PC-3 (cell line): ENCODE measurements around the gene DNAH17. TPM values are rescaled to one million over a fixed set of nuclear protein-coding genes. Genes with fewer than 3 reads are reported as not detected.

Experiments used
- ATAC-seq: fragments of 200-7000 bp; cut with Tn5 transposase; 2 replicates; pipeline ENCODE4 v1.9.1; 2020; ENCODE audit warnings: mild to moderate bottlenecking, moderate library complexity
- BruUV-seq: library from RNA; stranded (reverse); fragments of 400-500 nt; replicated peaks from 2 replicates; lab custom pipeline; 2021; lab: Mats Ljungman, UMichigan
- CTCF ChIA-PET: fragments of 300-600 bp; sonication (Branson Sonifier 250); formaldehyde crosslinking; loops from one replicate; lab custom pipeline; 2022; ENCODE audit warnings: antibody characterized with exemption; lab: Charles Lee
- POLR2A ChIA-PET: fragments of 300-600 bp; sonication (Branson Sonifier 250); formaldehyde crosslinking; loops from one replicate; lab custom pipeline; 2022; ENCODE audit warnings: antibody characterized with exemption; ENCODE audit not compliant: unreplicated experiment; lab: Charles Lee
- DNase-seq: peaks from one replicate; pipeline ENCODE4 v3.0.0-alpha.2; 2015
- H2AFZ ChIP-seq: fragments of 300-600 bp; sonication (generic); 2 replicates; pipeline ENCODE4 v1.6.0; 2016; ENCODE audit warnings: antibody characterized with exemption, low read length
- H3F3A ChIP-seq: fragments of 300-600 bp; sonication (generic); one replicate; pipeline ENCODE4 v1.6.0; 2017; ENCODE audit warnings: antibody characterized with exemption, low read length, control low read depth, mild to moderate bottlenecking; ENCODE audit not compliant: unreplicated experiment
- H3K27ac ChIP-seq: fragments of 300-600 bp; sonication (generic); 2 replicates; pipeline ENCODE4 v1.5.1; 2016; ENCODE audit warnings: mild to moderate bottlenecking, low read length
- H3K27me3 ChIP-seq: fragments of 300-600 bp; sonication (generic); 2 replicates; pipeline ENCODE4 v1.6.1; 2016; ENCODE audit warnings: low read length, mixed read lengths
- H3K36me3 ChIP-seq: fragments of 300-600 bp; sonication (generic); 2 replicates; pipeline ENCODE4 v1.6.1; 2016; ENCODE audit warnings: low read depth, mixed run types, low read length, mixed read lengths
- H3K4me1 ChIP-seq: fragments of 300-600 bp; sonication (generic); 2 replicates; pipeline ENCODE4 v1.5.1; 2016; ENCODE audit warnings: low read length; ENCODE audit not compliant: insufficient read depth
- H3K4me2 ChIP-seq: fragments of 300-600 bp; sonication (generic); 2 replicates; pipeline ENCODE4 v1.6.0; 2016; ENCODE audit warnings: low read length
- H3K4me3 ChIP-seq: fragments of 300-600 bp; sonication (generic); 2 replicates; pipeline ENCODE4 v1.5.1; 2016; ENCODE audit warnings: mild to moderate bottlenecking, low read length, mixed read lengths
- H3K79me2 ChIP-seq: fragments of 300-600 bp; sonication (generic); 2 replicates; pipeline ENCODE4 v1.6.1; 2017; ENCODE audit warnings: low read length, mixed read lengths
- H3K9ac ChIP-seq: fragments of 300-600 bp; sonication (generic); 2 replicates; pipeline ENCODE4 v1.6.0; 2016; ENCODE audit warnings: mild to moderate bottlenecking, low read length
- H3K9me2 ChIP-seq: fragments of 300-600 bp; sonication (generic); replicated peaks from 2 replicates; pipeline ENCODE4 v1.6.1; 2016; ENCODE audit warnings: mixed run types, low read length, mixed read lengths
- H3K9me3 ChIP-seq: fragments of 300-600 bp; sonication (generic); 2 replicates; pipeline ENCODE4 v1.6.1; 2016; ENCODE audit warnings: low read length, mixed read lengths
- H4K20me1 ChIP-seq: fragments of 300-600 bp; sonication (generic); 2 replicates; pipeline ENCODE4 v1.6.1; 2016; ENCODE audit warnings: low read length, mixed read lengths
- EZH2 ChIP-seq: fragments of 300-600 bp; sonication (generic); IDR thresholded peaks from one replicate; pipeline ENCODE4 v1.6.1; 2017; ENCODE audit warnings: antibody characterized with exemption, mild to moderate bottlenecking, low read length; ENCODE audit not compliant: unreplicated experiment
- EZH2phosphoT487 ChIP-seq: fragments of 300-600 bp; sonication (generic); IDR thresholded peaks from 2 replicates; pipeline ENCODE4 v1.6.1; 2018; ENCODE audit warnings: mild to moderate bottlenecking, antibody characterized with exemption, low read length, borderline replicate concordance
- intact Hi-C: fragments of 100-400 bp; cut with micrococcal nuclease; formaldehyde crosslinking; loops from 2 replicates; pipeline ENCODE4 v1.9.0; 2023
- total RNA-seq: library from RNA; depleted of rRNA; stranded (reverse); fragments of >200 nt; gene quantifications from 2 replicates; pipeline ENCODE4 v1.2.3, GENCODE V29; 2014
- TF ChIP-seq, protein P1 (sequence below): fragments of 300-600 bp; sonication (generic); conservative IDR thresholded peaks from 2 replicates; pipeline ENCODE4 v1.5.1; 2017; ENCODE audit warnings: antibody characterized with exemption, low read depth, mild to moderate bottlenecking, low read length

The DNAH17 gene
- total RNA-seq, 1 experiment from 2014 or later, result 0.04 TPM

DNA sequence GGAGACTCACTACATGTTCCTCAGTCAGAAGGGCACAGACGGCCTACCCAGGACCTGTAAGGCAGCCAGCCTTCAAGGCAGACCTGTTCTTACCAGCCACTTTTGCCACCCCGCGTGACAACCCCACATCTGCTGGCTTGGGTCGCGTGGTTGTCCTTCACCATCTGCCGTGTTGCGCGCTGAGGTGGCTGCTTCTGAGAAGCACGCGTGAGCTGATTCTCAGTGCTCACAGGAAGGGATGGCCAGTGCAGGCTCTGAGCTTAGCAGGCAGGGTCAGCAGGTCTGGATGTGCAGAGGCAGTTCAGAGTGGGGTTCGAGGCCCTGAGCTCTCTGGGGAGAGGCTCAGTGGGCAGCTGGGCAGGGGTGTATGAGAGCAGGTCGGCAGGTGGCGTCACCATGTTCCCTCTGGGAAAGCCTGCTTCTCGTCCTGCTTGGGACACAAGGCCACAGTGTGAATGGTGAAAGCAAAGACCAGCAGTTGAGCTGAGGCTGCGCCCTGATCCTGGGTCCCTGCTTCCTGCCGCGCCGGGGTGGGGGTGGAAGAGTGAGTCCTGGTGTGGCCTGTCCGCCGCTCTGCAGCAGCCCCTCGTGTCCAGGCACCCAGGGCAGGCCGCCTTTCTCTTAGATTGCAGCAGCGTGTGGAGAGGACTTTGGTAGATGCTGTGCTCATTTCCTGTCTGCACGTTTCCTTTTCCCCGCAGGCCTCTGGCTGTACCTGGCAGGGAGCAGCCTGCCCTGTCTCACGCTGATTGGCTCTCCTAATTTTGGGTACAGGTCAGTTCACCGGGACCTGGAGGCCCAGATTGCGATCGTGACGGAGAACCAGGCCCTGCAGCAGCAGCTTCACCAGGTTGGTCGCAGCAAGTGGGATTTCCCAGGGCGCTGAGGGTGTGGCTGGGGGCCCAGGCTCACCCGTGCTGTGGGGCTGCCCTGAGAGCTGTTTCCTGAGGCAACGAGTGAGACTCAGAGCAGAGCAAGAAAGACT is 162.7 kb downstream of the DNAH17 start:
- Histone ChIP-seq H3K27me3 (no peaks in the 10 kb centered on the region), H3K79me2 (peaks cover 28% of the 10 kb centered on the region), H3K9me2 (no peaks in the 10 kb centered on the region), H4K20me1 (peaks cover 8% of the 10 kb centered on the region; the same call in 1 of the 2 replicates), H3K9me3 (no peaks in the 10 kb centered on the region), H3K4me2 (no peak overlapping the region), H2AFZ (no peak overlapping the region), H3K4me1 (no peaks in the 10 kb centered on the region), H3K9ac (no peak overlapping the region), H3K4me3 (no peak overlapping the region), H3K27ac (no peak overlapping the region), H3F3A (no peaks in the 10 kb centered on the region), H3K36me3 (peaks cover 19% of the 10 kb centered on the region; the same call in 1 of the 2 replicates)
- ChIA-PET POLR2A (no interaction called here), CTCF (no interaction called here)
- intact Hi-C loops, result no loop called here
- no peak for TF ChIP-seq EZH2
- TF ChIP-seq, protein P1, sequence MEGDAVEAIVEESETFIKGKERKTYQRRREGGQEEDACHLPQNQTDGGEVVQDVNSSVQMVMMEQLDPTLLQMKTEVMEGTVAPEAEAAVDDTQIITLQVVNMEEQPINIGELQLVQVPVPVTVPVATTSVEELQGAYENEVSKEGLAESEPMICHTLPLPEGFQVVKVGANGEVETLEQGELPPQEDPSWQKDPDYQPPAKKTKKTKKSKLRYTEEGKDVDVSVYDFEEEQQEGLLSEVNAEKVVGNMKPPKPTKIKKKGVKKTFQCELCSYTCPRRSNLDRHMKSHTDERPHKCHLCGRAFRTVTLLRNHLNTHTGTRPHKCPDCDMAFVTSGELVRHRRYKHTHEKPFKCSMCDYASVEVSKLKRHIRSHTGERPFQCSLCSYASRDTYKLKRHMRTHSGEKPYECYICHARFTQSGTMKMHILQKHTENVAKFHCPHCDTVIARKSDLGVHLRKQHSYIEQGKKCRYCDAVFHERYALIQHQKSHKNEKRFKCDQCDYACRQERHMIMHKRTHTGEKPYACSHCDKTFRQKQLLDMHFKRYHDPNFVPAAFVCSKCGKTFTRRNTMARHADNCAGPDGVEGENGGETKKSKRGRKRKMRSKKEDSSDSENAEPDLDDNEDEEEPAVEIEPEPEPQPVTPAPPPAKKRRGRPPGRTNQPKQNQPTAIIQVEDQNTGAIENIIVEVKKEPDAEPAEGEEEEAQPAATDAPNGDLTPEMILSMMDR, result no peak
- TF ChIP-seq EZH2phosphoT487, result no peak
- no peak for DNase-seq
- no TSS peak for BruUV-seq
- ATAC-seq, result no peak

DNA sequence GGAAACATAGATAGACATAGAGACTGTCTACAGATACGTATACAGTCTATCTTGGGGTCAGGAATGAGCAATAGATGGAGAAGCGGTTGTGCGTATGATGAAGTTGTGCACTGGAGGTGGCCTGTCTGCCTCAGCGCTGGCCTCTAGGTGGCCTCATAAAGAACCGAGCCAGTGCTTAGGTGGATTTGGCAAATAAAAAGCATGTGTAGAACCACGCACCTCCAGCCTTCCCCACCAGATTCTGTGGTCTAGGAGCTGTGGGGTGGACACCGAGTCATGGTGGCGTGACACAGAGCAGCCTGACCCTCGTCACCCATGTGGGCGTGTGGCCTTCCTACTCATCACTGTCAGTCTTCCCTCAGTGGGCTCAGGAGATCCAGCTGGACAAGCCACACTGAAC is 164.8 kb downstream of the DNAH17 start:
- Histone ChIP-seq H4K20me1 (peaks cover 28% of the 10 kb centered on the region), H3K4me3 (no peak overlapping the region), H3F3A (no peaks in the 10 kb centered on the region), H3K9me2 (no peaks in the 10 kb centered on the region), H3K27me3 (no peaks in the 10 kb centered on the region), H3K79me2 (peaks cover 49% of the 10 kb centered on the region), H3K27ac (no peak overlapping the region), H3K9me3 (no peaks in the 10 kb centered on the region), H3K36me3 (peaks cover 21% of the 10 kb centered on the region; the same call in 1 of the 2 replicates), H2AFZ (no peak overlapping the region), H3K4me1 (peaks cover 15% of the 10 kb centered on the region), H3K4me2 (no peak overlapping the region), H3K9ac (no peak overlapping the region)
- ATAC-seq, result peak; percentile 32; the same call in 1 of the 2 replicates
- DNase-seq, result peak; percentile 30
- ChIA-PET CTCF (interaction anchor here (0.6 kb wide), 1 partner anchor 161 kb away, joined by 4 read pairs; no protein-coding TSS in a partner anchor), POLR2A (interaction anchor here (0.5 kb wide), 1 partner anchor 77 kb away, joined by 3 read pairs; no protein-coding TSS in a partner anchor)
- intact Hi-C loops, result no loop called here
- TF ChIP-seq, protein P1, result peak; percentile 71
- no peak for TF ChIP-seq EZH2phosphoT487
- BruUV-seq, result no TSS peak
